Adipocyte (in vitro differentiated cells): Measurements from ENCODE around the gene GZMA.
A peak's percentile ranks its signal among the peaks of the same experiment; 100 is the strongest.

Experiments
- DNase-seq: peaks from one replicate; pipeline ENCODE4 v3.0.0-alpha.2; 2015; ENCODE audit warnings: low read depth
- H3K27me3 ChIP-seq: replicated peaks from 2 replicates; pipeline ENCODE4 v1.7.0; 2013; ENCODE audit warnings: mild to moderate bottlenecking, low read length, moderate library complexity; ENCODE audit not compliant: control insufficient read depth, insufficient read depth
- H3K36me3 ChIP-seq: 2 replicates; pipeline ENCODE4 v1.7.0; 2013; ENCODE audit warnings: low read length, mild to moderate bottlenecking, moderate library complexity; ENCODE audit not compliant: control insufficient read depth, insufficient read depth, severe bottlenecking
- H3K4me1 ChIP-seq: 2 replicates; pipeline ENCODE4 v1.7.0; 2013; ENCODE audit warnings: mild to moderate bottlenecking, low read length, moderate library complexity; ENCODE audit not compliant: control insufficient read depth, insufficient read depth
- H3K4me3 ChIP-seq: 2 replicates; pipeline ENCODE4 v1.7.0; 2013; ENCODE audit warnings: mild to moderate bottlenecking, low read length, moderate library complexity
- H3K9ac ChIP-seq: 2 replicates; pipeline ENCODE4 v1.7.0; 2013; ENCODE audit warnings: mild to moderate bottlenecking, low read length, moderate library complexity
- H3K9me3 ChIP-seq: 2 replicates; pipeline ENCODE4 v1.7.0; 2013; ENCODE audit warnings: mild to moderate bottlenecking, low read length, moderate library complexity; ENCODE audit not compliant: control insufficient read depth

The GZMA gene

GRCh38 chr5:55149308-55149795 lies 46.9 kb downstream of the GZMA start:
- Histone ChIP-seq H3K36me3 (no peaks in the 10 kb centered on the region), H3K4me3 (no peak overlapping the region), H3K27me3 (no peaks in the 10 kb centered on the region), H3K9me3 (no peaks in the 10 kb centered on the region), H3K9ac (no peak overlapping the region), H3K4me1 (peaks cover 2% of the 10 kb centered on the region)
- DNase-seq = no peak

- Histone ChIP-seq H3K4me3 (no peak overlapping the region), H3K9ac (no peak overlapping the region), H3K4me1 (peaks cover 13% of the 10 kb centered on the region), H3K27me3 (no peaks in the 10 kb centered on the region), H3K9me3 (no peaks in the 10 kb centered on the region), H3K36me3 (no peaks in the 10 kb centered on the region)
- peak; percentile 78 for DNase-seq
These were observed 49.7 kb downstream of the GZMA start for GRCh38 chr5:55151923-55152842.

- no peak overlapping the region for H3K9ac ChIP-seq
- H3K36me3 ChIP-seq = no peaks in the 10 kb centered on the region
- H3K27me3 ChIP-seq = no peaks in the 10 kb centered on the region
- peak; percentile 48 for DNase-seq
- H3K4me3 ChIP-seq = no peak overlapping the region
- no peaks in the 10 kb centered on the region for H3K9me3 ChIP-seq
- H3K4me1 ChIP-seq = peaks cover 13% of the 10 kb centered on the region
These were observed 52.4 kb downstream of the GZMA start for GRCh38 chr5:55154873-55155272.
